Activated CD8-positive, alpha-beta memory T cell treated with anti-CD3 and anti-CD28 coated beads for 24 hours (primary cell): ENCODE measurements around the gene KCNF1.
"Not testable (repeated sequence)": the region's sequence is repeated elsewhere in the genome, so short reads cannot be mapped to it uniquely, and the experiment has no call there.

Experiments
- DNase-seq: peaks from one replicate; pipeline ENCODE4 v3.0.0-alpha.2; 2020

Gene KCNF1

DNA sequence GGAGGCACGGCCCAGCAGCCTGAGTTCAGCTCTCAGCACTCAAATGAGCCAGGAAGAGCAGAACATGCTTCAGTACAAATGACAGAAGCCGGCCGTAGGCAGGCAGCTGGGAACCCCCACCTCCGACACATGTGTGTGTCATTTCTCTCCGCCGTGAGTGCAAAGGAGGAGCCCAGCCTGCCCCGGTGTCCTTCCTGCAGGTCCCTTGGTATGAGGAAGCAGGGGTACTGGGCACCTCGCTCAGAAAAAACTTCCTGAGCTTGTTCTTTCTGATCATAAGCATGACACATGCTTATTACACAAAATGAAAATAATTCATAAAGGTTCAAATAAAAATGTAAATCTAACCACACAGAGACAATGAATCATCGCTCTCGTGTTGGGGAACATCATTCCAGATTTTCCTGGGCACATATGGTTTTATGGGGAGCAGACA is 35.3 kb downstream of the KCNF1 start:
- no peak for DNase-seq

DNA sequence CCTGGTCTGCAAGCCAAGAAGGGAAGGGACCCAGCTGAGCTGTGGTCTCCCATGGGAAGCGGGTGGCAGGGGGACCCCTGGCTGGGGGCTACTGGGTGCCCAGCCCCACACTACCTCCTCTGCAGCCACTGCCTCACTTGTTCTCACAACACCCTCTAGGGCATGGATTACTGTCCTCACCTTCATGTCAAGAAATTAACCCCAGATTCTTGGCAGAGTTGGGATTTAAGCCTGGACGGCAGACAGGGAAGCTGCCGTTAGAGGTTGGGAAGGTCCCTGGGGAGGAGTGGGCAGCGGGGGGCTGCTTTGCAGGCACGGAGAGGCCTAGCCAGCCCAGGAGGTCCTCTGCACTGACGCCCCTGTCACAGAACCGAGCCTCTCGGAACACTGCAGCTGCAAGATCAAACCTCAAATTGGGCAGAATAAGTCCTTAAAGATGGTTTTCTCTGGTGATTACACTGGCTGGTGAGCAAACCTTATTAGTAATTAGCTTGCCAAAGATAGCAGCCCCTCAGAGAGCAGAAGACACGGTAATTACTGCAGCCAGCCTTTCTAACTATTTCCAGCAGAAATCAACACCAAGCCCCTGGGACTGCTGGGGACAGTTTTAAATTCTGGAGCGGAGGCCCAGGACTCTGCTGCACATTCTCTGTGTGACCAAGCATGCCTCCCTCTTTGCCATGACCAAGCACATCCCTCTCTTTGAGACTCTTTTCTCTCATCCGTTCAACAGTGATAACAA is 35.9 kb downstream of the KCNF1 start:
- no peak for DNase-seq

DNA sequence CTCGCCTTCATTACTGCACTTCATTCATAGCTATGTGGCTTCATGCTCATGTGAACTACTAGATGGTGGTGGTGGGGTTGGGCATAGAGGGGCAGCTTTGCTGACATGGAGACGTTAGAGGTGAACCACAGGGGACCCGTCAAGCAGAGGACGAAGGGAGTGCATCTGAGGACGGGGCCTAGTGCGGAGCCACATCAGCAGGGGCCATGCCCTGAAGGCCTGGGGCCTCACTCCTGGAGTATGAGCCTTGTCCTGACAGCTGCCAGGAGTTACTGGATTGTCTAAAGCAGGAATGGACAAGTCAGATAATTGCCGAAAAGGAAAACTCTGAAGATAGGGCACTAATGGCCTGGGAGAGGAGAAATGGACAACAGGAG is 36.4 kb downstream of the KCNF1 start:
- no peak for DNase-seq

DNA sequence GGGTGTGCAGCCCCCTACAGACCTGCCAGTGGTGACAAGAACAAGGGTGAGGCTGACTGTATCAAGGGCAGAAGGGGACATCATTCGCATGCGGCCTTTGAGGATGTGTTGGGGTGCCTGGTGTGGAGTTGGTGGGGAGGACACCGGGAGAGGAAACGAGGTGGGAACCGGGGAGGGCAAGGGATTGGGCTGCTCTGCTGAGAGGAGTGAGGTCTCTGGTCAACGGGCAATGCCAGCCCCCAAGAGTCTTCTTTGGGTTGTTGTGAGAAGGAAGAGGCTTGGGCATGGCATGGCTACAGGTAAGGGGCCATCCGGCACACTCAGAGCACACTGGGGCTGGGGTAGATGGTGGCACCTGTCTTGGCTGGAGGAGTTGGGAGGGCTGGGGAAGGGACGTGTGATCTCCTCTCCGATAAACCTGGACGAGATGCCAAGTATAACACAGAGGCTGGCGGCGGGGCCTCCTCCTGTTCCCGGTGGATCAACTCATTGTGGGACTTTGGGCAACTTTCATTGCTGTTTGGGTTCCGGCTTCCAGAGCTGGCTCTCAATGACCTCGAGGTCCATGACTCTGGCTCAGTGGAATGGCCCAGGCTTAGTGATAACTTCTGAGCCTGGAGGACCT is 37.0 kb downstream of the KCNF1 start:
- no peak for DNase-seq

DNA sequence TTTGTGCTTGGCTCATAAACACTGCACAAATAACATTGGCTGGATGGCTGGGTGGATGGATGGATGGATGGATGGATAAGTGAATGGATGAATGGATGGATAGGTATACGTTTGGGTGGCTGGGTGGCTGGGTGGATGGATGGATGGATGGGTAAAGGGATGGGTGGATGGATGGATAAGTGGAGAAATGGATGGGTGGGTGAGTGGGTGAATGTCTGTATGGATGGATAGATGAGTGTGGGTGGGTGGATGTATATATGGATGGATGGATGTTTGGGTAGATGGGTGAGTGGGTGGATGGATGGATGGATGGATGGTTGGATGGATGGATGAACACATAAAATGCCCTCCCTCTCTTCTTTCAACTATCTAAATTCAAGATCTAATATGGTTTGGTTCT is 38.1 kb downstream of the KCNF1 start:
- DNase-seq = no peak

DNA sequence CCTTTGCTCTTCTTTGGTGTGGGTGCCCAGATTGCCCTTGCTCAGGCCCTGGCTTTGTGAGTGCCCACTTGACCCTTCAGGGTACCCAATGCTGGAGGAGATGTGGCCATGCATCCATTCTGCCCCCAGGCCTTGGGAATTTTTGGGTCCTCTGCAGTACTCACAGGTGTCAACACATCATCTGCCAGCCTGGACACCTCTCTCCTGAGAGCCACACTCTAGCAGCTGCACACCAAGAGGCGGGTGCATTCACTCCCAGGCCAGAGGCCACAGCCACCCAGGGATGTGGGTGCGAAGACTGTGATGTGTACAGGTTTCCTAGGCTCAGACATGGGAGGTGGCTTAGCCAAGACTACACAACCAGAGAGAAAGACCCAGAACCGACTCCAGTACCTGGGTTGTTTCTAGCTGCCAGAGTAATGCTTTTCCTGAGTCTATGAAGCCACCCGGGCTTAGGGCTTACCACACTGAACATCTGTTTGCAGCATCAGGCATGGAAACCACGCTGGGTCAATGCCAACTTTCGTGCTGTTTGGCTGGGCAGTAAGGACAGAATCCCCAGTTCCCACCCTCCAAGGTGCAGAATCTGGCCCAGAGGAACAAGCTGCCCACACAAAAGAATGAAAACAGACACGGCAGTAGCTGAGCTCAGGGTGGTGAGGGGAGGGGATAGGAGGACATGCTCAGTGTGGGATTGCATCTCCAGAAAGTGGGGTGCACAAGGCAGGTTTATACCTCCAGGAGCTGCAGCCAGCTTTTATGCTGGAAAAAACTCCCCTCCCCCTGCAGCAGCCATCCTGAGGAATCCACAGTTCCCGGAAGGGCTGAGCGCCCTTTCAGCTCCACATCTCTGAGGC is 40.1 kb downstream of the KCNF1 start:
- no peak for DNase-seq

DNA sequence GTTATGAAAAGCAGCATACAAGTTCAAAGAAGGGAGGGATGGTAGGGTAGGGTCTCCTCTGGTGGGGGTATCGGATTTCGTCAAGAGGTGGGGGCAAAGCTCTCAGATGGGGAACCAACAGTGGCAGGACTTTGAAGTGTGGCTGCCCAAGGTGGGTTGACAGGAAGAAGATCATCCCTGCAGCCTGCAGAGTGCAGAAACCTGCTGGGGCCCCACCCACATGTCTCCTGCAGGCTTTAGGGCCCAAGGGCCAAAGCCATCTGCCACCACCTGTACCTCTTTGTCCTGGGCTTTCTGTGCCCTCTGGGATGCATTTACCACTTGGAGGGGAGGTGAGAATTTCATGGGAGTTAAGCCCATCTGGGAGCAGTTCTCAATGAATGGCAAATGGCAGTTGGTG is 42.7 kb downstream of the KCNF1 start:
- no peak for DNase-seq

DNA sequence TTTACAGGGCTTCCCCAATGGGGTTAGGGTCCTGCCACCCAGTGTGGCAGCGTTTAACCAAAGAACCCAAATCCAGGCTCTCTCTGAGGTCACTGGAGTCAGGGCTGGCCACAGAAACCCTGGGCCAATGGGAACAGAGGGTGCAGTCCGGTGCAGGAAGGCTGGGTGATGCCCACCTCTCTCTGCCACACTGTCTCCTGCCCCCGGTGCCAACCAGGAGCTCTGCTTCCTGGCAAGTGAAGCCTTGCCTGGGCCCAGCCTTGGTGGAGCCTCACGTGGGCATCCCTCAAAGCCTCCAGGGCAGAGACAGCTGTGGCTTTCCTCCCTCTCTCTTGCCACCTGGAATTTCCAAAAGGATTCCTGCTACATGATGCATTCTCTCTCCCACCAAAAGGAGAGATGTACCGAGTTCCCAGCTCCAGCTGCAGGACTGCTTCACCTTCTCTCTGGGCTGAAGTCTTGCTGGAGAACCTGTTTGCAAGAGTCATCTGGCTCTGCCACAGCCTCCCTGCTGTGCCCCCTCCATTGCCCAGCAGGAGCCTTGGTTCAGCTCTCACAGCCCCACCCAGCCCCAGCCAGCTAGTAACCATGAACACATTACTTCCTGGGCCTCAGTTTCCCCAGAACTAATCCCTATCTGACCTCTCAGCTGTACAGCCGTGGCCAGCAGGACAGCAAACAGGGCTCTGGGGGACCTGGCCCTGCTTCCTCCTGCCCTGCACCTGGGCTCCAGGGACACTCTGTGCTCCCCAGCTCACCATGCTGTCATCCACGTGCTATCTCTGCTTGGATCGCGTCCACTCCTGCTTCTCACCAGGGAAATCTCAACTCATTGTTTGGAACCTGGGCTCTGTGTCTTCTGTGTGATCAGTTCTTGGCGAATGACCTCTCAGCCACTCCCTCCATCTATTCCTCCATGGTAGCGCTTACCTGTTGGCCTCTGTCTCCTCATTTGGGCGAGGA is 43.4 kb downstream of the KCNF1 start:
- no peak for DNase-seq

DNA sequence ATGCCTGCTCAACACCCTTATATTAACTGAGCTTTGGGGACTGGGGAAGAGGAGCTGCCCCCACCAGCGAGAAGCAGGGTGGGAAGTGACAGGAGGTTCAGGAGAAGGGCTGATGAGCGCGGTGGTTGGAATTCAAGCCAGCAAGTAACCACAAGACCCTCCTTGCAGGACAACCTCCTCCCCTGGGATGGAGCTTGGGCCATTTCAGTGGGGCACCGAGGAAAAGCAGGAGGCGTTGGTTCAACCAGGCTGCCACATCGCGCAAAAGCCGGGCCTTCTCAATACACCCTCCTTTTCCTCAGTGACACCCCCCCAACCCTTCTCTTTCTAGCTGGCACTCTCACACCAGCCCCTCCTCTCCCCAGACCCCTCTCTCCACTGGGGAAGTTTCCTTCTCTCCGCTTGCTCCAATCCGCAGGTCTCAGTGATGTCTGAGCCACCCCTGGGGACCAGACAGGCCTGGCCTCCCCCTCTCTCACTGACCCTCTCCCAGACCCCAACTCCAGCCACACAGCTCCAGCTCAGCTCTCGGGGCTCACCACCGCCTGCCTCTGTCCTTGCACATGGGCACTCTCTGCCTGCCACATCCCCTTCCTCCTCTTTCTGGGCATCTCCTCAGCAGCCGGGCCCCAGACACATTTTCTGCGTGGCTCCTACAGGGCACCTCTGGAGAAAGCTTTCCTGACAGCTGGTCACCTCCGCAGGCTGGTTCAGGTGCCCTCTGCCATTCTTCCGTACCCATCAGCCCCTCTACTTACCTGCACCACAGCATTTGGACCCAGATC is 44.5 kb downstream of the KCNF1 start:
- no peak for DNase-seq

DNA sequence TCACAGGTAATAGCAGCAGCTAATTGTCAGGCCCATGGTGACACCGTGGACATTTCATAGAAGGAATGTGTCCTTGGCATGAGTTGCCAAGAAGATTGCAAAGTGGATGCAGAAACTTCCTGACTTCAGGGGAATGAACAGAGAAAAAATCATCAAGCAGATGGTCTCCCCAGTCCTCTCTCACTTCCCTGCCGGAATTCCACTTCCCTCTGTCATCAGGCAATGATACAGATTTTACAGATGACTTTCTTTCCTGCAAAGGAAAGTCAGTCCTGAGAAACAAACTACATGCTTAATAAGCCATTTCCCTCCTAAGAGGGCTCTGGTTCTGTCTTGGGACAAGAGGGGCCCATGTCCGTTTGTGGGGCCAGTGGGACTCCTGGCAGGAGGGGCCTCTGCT is 45.7 kb downstream of the KCNF1 start:
- no peak for DNase-seq

DNA sequence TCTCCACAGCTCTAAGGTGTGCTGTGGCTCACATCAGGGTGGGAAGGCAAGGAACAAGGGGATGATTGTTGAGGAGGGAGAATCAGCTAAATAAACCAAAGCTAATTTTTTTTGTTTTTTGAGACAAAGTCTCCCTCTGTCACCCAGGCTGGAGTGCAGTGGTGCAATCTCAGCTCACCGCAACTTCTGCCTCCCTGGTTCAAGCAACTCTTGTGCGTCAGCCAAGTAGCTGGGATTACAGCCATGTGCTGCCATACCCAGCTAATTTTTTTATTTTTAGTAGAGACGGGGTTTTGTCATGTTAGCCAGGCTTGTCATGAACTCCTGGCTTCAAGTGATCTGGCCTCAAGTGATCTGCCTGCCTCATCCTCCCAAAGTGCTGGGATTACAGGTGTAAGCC is 46.7 kb downstream of the KCNF1 start:
- not testable (repeated sequence) for DNase-seq

DNA sequence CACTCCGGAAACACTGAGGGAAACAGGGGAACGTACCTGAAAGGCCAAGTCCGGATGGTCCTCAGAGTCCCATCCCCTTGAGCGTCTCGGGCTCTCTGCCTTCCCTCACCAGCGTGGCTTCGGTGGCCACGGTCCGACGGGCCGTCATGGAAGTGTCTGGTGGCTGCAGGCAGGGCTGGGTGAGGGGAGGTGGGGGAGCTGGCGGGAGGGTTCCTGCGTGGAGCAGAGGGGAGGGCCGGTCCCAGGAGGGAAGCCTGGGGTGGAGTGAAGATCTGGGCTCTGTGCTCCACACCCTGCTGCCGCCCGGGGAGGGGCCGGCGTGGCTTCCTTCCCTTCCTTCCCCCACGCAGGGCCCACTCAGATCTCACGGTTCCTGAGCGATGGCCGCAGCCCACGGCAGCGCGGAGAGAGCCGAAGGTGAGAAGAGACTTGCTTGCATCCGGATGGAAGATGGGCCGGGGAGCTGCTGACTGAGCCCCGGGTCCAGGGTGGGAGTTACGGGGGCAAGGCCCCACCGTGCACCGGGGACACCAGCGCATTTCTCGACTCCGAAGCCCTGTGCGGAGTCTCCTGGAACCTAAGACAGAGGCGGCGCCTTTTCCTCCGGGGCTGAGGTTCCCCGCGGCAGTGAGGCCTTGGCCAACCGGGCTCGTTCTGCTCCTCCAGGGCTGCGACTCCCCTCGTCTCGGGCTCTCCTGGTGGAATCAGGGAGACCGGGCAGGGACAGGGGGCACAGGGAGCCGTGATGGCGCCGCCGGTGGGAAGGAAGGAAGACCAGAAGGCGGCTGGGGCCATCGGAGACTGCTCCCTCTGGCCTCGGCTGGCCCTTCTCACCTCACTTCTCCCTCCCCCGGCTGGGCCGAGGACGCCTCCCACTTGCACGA is 49.1 kb downstream of the KCNF1 start:
- no peak for DNase-seq

DNA sequence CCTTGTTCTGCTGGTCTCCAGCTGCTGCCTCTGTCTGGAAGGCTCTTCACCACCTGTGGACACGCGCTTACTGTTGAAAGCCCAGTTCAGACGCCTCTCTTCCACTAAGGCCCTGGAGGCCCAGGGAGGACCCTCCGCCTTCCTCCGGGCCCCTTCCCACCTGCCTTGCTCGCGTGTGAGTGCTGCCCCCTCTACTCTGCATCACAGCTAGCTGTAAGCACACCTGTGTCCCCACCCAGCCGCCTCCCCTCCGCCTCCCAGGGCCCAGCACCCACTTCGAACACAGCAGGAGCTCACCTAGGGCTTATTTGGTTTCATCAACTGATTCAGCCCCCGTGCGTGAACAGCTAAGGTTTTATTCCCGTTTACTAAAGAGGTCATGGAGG is 49.7 kb downstream of the KCNF1 start:
- no peak for DNase-seq

DNA sequence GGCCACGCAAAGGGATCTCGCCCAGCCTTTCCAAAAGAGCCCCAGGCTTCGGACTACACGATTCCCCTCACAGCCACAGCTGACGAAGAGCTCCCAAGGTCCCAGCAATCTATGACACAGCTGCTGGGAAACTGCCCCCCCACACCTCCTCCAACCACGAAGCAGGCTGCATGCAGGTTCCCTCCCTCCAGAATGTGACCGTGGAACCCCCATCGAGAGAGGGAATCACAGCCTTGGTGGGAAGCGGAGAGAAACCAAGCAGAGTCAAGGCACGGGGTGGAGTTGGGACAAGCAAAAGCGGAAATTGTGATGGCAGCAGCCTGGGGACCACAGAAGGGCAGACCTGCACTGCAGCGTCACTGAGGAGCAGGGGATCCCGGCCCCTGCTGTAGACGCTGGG is 50.3 kb downstream of the KCNF1 start:
- DNase-seq = no peak

DNA sequence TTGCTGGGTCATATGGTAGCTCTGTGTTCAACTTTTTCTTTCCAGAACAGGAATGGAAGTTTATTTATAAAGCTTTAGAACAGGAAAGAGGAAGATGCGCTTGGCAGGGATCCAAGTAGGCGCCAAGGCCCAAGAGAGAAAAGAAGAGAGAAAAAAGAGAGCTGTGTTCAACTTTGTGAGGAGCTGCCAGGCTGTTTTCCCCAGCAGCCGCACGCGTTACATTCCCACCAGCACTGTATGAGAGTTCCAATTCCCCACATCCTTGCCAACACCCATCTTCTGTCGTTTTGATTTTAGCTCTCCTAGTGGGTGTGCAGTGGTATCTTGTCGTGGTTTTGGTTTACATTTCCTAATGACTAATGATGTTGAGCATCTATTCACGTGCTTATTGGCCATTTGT is 51.4 kb downstream of the KCNF1 start:
- DNase-seq = no peak
